Measurements from ENCODE around the gene CMSS1.

CMSS1 gene

DNA sequence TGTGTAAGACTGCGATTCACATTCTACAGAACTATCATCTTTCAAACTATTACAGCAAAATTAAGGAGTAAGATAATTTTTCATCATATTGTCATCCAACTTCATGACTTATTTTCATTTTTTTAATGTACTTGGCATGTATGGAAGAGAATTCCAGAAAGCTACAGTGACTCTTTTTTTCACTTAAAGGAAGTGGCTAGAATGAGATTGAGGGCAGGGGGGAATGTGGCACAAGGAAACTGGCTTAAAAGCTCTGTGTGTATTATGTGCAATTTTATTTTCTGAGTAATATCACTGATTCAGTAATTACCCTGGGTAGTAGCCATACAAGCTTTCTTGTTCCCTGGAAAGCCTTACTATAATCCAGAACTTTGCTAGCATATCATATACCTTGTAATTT, 202.1 kb downstream of the CMSS1 start:
- Histone ChIP-seq H3K36me3 (ENCODE audit: insufficient read depth, low read length) (no peaks in the 10 kb centered on the region), H3K9me3 (ENCODE audit: insufficient read depth, low read depth, low read length) (0 out of 2 replicates have a peak, but pooled peaks cover 4% of the 10 kb centered on the region), H3F3A (ENCODE audit: low read depth) (no peaks in the 10 kb centered on the region), H3K4me1 (ENCODE audit: insufficient read depth, low read length, poor library complexity, severe bottlenecking) (peaks cover 17% of the 10 kb centered on the region), H3K27me3 (ENCODE audit: insufficient read depth, low read length, poor library complexity, severe bottlenecking) (no peaks in the 10 kb centered on the region), H3K9ac (ENCODE audit: low read depth, low read length, poor library complexity, severe bottlenecking) (no peak overlapping the region), H3K9me2 (replicated peaks; ENCODE audit: low read depth, low read length) (no peaks in the 10 kb centered on the region), H2AFZ (ENCODE audit: low read length) (no peak overlapping the region), H3K79me2 (ENCODE audit: insufficient read depth, low read length) (no peaks in the 10 kb centered on the region), H3K4me2 (ENCODE audit: low read depth, low read length, poor library complexity, severe bottlenecking) (no peak overlapping the region), H3K4me3 (ENCODE audit: low read length, poor library complexity, severe bottlenecking) (no peak overlapping the region), H4K20me1 (ENCODE audit: insufficient read depth, low read length, poor library complexity, severe bottlenecking) (no peaks in the 10 kb centered on the region)
- TF ChIP-seq, protein P1, sequence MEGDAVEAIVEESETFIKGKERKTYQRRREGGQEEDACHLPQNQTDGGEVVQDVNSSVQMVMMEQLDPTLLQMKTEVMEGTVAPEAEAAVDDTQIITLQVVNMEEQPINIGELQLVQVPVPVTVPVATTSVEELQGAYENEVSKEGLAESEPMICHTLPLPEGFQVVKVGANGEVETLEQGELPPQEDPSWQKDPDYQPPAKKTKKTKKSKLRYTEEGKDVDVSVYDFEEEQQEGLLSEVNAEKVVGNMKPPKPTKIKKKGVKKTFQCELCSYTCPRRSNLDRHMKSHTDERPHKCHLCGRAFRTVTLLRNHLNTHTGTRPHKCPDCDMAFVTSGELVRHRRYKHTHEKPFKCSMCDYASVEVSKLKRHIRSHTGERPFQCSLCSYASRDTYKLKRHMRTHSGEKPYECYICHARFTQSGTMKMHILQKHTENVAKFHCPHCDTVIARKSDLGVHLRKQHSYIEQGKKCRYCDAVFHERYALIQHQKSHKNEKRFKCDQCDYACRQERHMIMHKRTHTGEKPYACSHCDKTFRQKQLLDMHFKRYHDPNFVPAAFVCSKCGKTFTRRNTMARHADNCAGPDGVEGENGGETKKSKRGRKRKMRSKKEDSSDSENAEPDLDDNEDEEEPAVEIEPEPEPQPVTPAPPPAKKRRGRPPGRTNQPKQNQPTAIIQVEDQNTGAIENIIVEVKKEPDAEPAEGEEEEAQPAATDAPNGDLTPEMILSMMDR (conservative IDR thresholded peaks at IDR 0.05; ENCODE audit: low read length): no peak
- TF ChIP-seq EZH2phosphoT487 (IDR thresholded peaks at IDR 0.05; ENCODE audit: borderline replicate concordance): no peak

DNA sequence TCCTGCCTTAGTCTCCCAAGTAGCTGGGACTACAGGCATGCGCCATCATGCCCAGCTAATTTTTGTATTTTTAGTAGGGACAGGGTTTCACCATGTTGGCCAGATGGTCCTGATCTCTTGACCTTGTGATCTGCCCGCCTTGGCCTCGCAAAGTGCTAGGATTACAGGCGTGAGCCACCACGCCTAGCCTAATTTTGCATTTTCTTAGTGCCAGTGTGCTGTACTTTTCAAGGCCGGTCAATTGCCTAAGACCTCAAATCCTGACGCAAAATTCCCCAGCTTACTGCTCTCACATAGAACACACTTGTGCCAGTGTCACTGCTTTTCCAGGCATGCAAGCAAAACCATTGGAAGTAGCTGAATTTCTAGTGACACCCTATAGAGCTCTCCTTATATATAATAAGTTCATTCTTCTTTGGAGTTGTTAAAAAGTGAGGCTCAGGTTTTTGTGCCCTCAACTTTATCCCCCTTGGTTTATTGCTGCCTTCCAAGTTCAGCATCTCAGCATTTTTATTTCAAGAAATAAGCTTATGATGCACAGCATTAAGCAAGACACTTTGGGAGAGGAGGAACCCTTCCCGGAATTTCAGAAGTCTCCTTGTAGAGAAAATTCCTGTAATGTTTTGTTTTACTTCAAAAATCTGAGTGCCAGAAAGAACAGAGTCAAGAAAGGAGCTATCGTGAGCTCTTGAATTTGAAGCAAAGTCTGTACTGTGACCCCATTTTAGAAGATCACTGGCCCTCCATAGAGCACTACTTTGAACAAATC, 203.4 kb downstream of the CMSS1 start:
- Histone ChIP-seq H3K4me3 (ENCODE audit: low read length, poor library complexity, severe bottlenecking) (no peak overlapping the region), H3K79me2 (ENCODE audit: insufficient read depth, low read length) (no peaks in the 10 kb centered on the region), H3K36me3 (ENCODE audit: insufficient read depth, low read length) (no peaks in the 10 kb centered on the region), H3K27me3 (ENCODE audit: insufficient read depth, low read length, poor library complexity, severe bottlenecking) (no peaks in the 10 kb centered on the region), H4K20me1 (ENCODE audit: insufficient read depth, low read length, poor library complexity, severe bottlenecking) (no peaks in the 10 kb centered on the region), H3K4me2 (ENCODE audit: low read depth, low read length, poor library complexity, severe bottlenecking) (no peak overlapping the region), H3K9ac (ENCODE audit: low read depth, low read length, poor library complexity, severe bottlenecking) (no peak overlapping the region), H3F3A (ENCODE audit: low read depth) (no peaks in the 10 kb centered on the region), H3K9me3 (ENCODE audit: insufficient read depth, low read depth, low read length) (no peaks in the 10 kb centered on the region), H3K4me1 (ENCODE audit: insufficient read depth, low read length, poor library complexity, severe bottlenecking) (peaks cover 17% of the 10 kb centered on the region), H2AFZ (ENCODE audit: low read length) (no peak overlapping the region), H3K9me2 (replicated peaks; ENCODE audit: low read depth, low read length) (no peaks in the 10 kb centered on the region)
- TF ChIP-seq, protein P1 (conservative IDR thresholded peaks at IDR 0.05; ENCODE audit: low read length): no peak
- no peak for TF ChIP-seq EZH2phosphoT487 (IDR thresholded peaks at IDR 0.05; ENCODE audit: borderline replicate concordance)

DNA sequence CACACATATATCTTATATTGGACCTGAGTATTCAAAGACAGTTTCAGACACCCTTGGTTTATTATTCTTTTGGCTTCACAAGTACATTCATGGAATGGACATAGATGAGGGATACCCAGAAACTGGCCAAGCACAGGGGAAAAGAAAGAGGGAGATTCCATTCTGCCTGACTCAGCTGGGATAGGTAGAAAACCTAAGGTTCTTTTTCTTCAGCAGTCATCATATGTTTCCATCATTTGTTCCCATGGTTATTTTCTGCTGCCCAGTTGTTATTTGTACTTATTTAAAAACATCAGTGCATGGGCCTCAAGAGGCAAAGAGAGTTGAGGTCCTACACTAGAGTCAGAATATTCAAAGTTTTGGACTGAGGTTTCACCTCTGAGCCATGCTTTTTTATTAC, 204.8 kb downstream of the CMSS1 start:
- Histone ChIP-seq H3F3A (ENCODE audit: low read depth) (no peaks in the 10 kb centered on the region), H3K36me3 (ENCODE audit: insufficient read depth, low read length) (no peaks in the 10 kb centered on the region), H3K27me3 (ENCODE audit: insufficient read depth, low read length, poor library complexity, severe bottlenecking) (no peaks in the 10 kb centered on the region), H3K79me2 (ENCODE audit: insufficient read depth, low read length) (no peaks in the 10 kb centered on the region), H3K9ac (ENCODE audit: low read depth, low read length, poor library complexity, severe bottlenecking) (no peak overlapping the region), H2AFZ (ENCODE audit: low read length) (no peak overlapping the region), H3K9me2 (replicated peaks; ENCODE audit: low read depth, low read length) (no peaks in the 10 kb centered on the region), H4K20me1 (ENCODE audit: insufficient read depth, low read length, poor library complexity, severe bottlenecking) (no peaks in the 10 kb centered on the region), H3K4me2 (ENCODE audit: low read depth, low read length, poor library complexity, severe bottlenecking) (no peak overlapping the region), H3K4me3 (ENCODE audit: low read length, poor library complexity, severe bottlenecking) (no peak overlapping the region), H3K9me3 (ENCODE audit: insufficient read depth, low read depth, low read length) (no peaks in the 10 kb centered on the region), H3K4me1 (ENCODE audit: insufficient read depth, low read length, poor library complexity, severe bottlenecking) (peaks cover 25% of the 10 kb centered on the region)
- TF ChIP-seq, protein P1 (conservative IDR thresholded peaks at IDR 0.05; ENCODE audit: low read length): no peak
- no peak for TF ChIP-seq EZH2phosphoT487 (IDR thresholded peaks at IDR 0.05; ENCODE audit: borderline replicate concordance)

All from Loucy (cell line).